ENCODE data around the gene POLR3C.
"Not testable (repeated sequence)": the region's sequence is repeated elsewhere in the genome, so short reads cannot be mapped to it uniquely, and the experiment has no call there.

DNA sequence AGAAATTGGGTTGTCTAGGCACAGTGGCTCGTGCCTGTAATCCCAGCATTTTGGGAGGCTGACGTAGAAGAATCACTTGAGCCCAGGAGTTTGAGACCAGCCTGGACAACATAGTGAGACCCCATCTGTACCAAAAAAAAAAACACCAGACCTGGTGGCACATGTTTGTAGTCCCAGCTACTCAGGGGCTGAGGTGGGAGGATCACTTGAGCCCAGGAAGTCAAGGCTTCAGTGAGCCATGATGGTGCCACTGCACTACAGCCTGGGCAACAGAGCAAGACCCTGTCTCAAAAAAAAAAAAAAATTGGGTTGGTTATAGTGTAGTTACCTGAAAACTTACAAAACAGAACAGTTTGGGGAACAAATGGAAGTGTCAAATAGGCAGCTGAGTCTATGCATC lies 6.8 kb downstream of the POLR3C start:
- not testable (repeated sequence) for TF ChIP-seq CTCF (IDR thresholded peaks at IDR 0.05); ZFX (IDR thresholded peaks at IDR 0.05; ENCODE audit: borderline replicate concordance)
